HEK293 (cell line): ENCODE data around the gene SPECC1L.

ENCODE experiments used
- HOXA7 ChIP-seq: sonication (generic); formaldehyde crosslinking; IDR thresholded peaks from 2 replicates; pipeline ENCODE4 v1.8.1; 2022; ENCODE audit warnings: missing genetic modification reagents, borderline replicate concordance
- TCF7L2 ChIP-seq: IDR thresholded peaks from 2 replicates; pipeline ENCODE4 v1.6.1; 2011; ENCODE audit warnings: low read depth, mild to moderate bottlenecking, inconsistent platforms, low read length, moderate library complexity, borderline replicate concordance
- YY1 ChIP-seq: fragments of 450-650 bp; formaldehyde crosslinking; IDR thresholded peaks from 2 replicates; pipeline ENCODE4 v1.5.1; 2018; ENCODE audit warnings: missing biosample characterization, missing genetic modification characterization
- ZNF112 ChIP-seq: fragments of 450-650 bp; formaldehyde crosslinking; IDR thresholded peaks from 2 replicates; pipeline ENCODE4 v1.5.0; 2017; ENCODE audit warnings: missing biosample characterization, missing genetic modification characterization
- ZNF24 ChIP-seq: fragments of 450-650 bp; formaldehyde crosslinking; IDR thresholded peaks from 2 replicates; pipeline ENCODE4 v1.5.1; 2016; ENCODE audit warnings: missing biosample characterization, missing genetic modification characterization
- TF ChIP-seq, protein P1 (sequence below): fragments of 450-650 bp; formaldehyde crosslinking; conservative IDR thresholded peaks from 2 replicates; pipeline ENCODE4 v1.5.1; 2016; ENCODE audit warnings: low read depth, missing biosample characterization, missing genetic modification characterization
- TF ChIP-seq, protein P2 (sequence below): fragments of 450-650 bp; formaldehyde crosslinking; IDR thresholded peaks from 2 replicates; pipeline ENCODE4 v1.5.1; 2016; ENCODE audit warnings: missing biosample characterization, missing genetic modification characterization

DNA sequence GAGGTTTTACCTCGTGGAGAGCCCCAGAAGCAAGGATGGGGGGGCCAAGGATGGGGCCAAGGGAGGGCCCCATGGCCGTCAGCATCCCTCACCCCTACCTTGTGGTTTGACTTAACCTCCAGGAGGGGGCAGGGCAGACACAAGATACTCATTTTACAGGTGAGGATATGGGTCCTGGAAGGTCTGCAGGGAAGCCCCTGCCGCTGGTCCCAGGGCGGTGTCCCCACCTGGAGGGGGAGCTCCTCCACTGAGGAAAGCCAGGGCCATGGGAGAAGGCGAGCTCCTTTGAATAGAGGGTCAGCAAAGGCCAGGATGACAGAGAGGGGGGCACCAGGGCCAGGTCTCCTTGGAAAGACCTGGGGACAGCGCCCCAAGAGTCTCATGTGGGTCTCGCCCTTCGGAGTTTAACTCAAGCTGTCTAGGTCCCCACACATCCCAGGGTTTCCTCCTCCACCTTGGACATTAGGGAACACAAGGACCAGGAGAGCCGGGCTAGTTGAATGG lies 150.8 kb downstream of the SPECC1L start:
- TF ChIP-seq, protein P1, sequence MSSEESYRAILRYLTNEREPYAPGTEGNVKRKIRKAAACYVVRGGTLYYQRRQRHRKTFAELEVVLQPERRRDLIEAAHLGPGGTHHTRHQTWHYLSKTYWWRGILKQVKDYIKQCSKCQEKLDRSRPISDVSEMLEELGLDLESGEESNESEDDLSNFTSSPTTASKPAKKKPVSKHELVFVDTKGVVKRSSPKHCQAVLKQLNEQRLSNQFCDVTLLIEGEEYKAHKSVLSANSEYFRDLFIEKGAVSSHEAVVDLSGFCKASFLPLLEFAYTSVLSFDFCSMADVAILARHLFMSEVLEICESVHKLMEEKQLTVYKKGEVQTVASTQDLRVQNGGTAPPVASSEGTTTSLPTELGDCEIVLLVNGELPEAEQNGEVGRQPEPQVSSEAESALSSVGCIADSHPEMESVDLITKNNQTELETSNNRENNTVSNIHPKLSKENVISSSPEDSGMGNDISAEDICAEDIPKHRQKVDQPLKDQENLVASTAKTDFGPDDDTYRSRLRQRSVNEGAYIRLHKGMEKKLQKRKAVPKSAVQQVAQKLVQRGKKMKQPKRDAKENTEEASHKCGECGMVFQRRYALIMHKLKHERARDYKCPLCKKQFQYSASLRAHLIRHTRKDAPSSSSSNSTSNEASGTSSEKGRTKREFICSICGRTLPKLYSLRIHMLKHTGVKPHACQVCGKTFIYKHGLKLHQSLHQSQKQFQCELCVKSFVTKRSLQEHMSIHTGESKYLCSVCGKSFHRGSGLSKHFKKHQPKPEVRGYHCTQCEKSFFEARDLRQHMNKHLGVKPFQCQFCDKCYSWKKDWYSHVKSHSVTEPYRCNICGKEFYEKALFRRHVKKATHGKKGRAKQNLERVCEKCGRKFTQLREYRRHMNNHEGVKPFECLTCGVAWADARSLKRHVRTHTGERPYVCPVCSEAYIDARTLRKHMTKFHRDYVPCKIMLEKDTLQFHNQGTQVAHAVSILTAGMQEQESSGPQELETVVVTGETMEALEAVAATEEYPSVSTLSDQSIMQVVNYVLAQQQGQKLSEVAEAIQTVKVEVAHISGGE (tag by site-specific recombination), result no peak
- TF ChIP-seq YY1, result no peak
- no peak for TF ChIP-seq ZNF112 (tag by site-specific recombination)
- TF ChIP-seq HOXA7 (CRISPR knock-in tag), result no peak
- TF ChIP-seq, protein P2, sequence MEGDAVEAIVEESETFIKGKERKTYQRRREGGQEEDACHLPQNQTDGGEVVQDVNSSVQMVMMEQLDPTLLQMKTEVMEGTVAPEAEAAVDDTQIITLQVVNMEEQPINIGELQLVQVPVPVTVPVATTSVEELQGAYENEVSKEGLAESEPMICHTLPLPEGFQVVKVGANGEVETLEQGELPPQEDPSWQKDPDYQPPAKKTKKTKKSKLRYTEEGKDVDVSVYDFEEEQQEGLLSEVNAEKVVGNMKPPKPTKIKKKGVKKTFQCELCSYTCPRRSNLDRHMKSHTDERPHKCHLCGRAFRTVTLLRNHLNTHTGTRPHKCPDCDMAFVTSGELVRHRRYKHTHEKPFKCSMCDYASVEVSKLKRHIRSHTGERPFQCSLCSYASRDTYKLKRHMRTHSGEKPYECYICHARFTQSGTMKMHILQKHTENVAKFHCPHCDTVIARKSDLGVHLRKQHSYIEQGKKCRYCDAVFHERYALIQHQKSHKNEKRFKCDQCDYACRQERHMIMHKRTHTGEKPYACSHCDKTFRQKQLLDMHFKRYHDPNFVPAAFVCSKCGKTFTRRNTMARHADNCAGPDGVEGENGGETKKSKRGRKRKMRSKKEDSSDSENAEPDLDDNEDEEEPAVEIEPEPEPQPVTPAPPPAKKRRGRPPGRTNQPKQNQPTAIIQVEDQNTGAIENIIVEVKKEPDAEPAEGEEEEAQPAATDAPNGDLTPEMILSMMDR (tag by site-specific recombination), result peak; percentile 49; the same call in 1 of the 2 replicates
- no peak for TF ChIP-seq ZNF24 (tag by site-specific recombination)
- no peak for TF ChIP-seq TCF7L2
